Nephron (organoid): Measurements from ENCODE around the gene ITFG1.
"Not testable (repeated sequence)": the region's sequence is repeated elsewhere in the genome, so short reads cannot be mapped to it uniquely, and the experiment has no call there.

ENCODE experiments used
- H3K27ac Mint-ChIP-seq, 3 experiments: 2 replicates each; pipeline ENCODE4 v1.8.0; 2020; ENCODE audit warnings: mixed read lengths in 3 of 3, mild to moderate bottlenecking in 2 of 3, moderate library complexity in 1 of 3
- H3K27me3 Mint-ChIP-seq: 2 replicates; pipeline ENCODE4 v1.8.0; 2021; ENCODE audit warnings: low read depth, mild to moderate bottlenecking, moderate library complexity, mixed read lengths
- H3K36me3 Mint-ChIP-seq: 2 replicates; pipeline ENCODE4 v1.8.0; 2020; ENCODE audit warnings: low read depth, mixed read lengths
- H3K4me1 Mint-ChIP-seq: 2 replicates; pipeline ENCODE4 v1.8.0; 2020; ENCODE audit warnings: mixed read lengths
- H3K4me3 Mint-ChIP-seq, 3 experiments: 2 replicates each; pipeline ENCODE4 v1.8.0; 2020; ENCODE audit warnings: mild to moderate bottlenecking in 3 of 3, mixed read lengths in 3 of 3, moderate library complexity in 2 of 3
- H3K9me3 Mint-ChIP-seq: 2 replicates; pipeline ENCODE4 v1.8.0; 2020; ENCODE audit warnings: mixed read lengths
- TF ChIP-seq, protein P1 (sequence below), 3 experiments: fragments of 200-600 bp; sonication (generic); IDR thresholded peaks; one replicate each; pipeline ENCODE4 v1.5.0; 2021; ENCODE audit warnings: antibody characterized with exemption in 3 of 3; ENCODE audit not compliant: unreplicated experiment in 3 of 3

ITFG1 gene

GRCh38 chr16:47162670-47163420, 298.0 kb downstream of the ITFG1 start:
- no peak overlapping the region for H3K27ac Mint-ChIP-seq
- H3K9me3 Mint-ChIP-seq, result no peaks in the 10 kb centered on the region
- H3K4me1 Mint-ChIP-seq, result no peaks in the 10 kb centered on the region
- H3K4me3 Mint-ChIP-seq, result no peak overlapping the region
- no peaks in the 10 kb centered on the region for H3K27me3 Mint-ChIP-seq
- peaks cover 4% of the 10 kb centered on the region for H3K36me3 Mint-ChIP-seq
- TF ChIP-seq, protein P1, sequence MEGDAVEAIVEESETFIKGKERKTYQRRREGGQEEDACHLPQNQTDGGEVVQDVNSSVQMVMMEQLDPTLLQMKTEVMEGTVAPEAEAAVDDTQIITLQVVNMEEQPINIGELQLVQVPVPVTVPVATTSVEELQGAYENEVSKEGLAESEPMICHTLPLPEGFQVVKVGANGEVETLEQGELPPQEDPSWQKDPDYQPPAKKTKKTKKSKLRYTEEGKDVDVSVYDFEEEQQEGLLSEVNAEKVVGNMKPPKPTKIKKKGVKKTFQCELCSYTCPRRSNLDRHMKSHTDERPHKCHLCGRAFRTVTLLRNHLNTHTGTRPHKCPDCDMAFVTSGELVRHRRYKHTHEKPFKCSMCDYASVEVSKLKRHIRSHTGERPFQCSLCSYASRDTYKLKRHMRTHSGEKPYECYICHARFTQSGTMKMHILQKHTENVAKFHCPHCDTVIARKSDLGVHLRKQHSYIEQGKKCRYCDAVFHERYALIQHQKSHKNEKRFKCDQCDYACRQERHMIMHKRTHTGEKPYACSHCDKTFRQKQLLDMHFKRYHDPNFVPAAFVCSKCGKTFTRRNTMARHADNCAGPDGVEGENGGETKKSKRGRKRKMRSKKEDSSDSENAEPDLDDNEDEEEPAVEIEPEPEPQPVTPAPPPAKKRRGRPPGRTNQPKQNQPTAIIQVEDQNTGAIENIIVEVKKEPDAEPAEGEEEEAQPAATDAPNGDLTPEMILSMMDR (IDR thresholded peaks at IDR 0.05; ENCODE audit: unreplicated experiment in 3 of 3), result no peak

DNA sequence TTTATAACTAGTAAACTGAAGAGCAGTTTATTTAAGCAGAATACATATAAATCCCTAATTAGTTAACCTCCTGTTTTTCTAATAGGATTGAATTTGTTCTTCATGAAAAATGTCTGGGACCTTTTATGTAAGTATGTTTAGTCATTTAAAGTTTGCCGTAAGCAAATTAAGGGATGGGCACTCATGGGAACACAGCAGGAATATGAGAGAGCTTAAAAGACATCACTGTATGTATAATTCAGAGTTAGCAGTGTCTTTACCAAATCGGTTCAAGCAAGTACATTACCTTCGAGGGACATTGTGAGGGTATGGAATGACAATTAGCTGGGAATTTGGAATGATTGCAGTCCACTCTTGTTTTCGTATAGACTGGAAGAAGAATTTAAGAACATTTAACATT, 299.4 kb downstream of the ITFG1 start:
- H3K27ac Mint-ChIP-seq, result no peak overlapping the region
- no peaks in the 10 kb centered on the region for H3K9me3 Mint-ChIP-seq
- TF ChIP-seq, protein P1 (IDR thresholded peaks at IDR 0.05; ENCODE audit: unreplicated experiment in 3 of 3), result no peak
- H3K27me3 Mint-ChIP-seq, result no peaks in the 10 kb centered on the region
- H3K4me1 Mint-ChIP-seq, result no peaks in the 10 kb centered on the region
- peaks cover 12% of the 10 kb centered on the region for H3K36me3 Mint-ChIP-seq
- H3K4me3 Mint-ChIP-seq, result no peak overlapping the region

GRCh38 chr16:47160422-47160821, 300.4 kb downstream of the ITFG1 start:
- Mint-ChIP-seq H3K27me3 (no peaks in the 10 kb centered on the region), H3K27ac (no peak overlapping the region), H3K9me3 (no peaks in the 10 kb centered on the region), H3K4me3 (no peak overlapping the region), H3K4me1 (no peaks in the 10 kb centered on the region), H3K36me3 (peaks cover 14% of the 10 kb centered on the region)
- TF ChIP-seq, protein P1 (IDR thresholded peaks at IDR 0.05; ENCODE audit: unreplicated experiment in 3 of 3), result no peak

DNA sequence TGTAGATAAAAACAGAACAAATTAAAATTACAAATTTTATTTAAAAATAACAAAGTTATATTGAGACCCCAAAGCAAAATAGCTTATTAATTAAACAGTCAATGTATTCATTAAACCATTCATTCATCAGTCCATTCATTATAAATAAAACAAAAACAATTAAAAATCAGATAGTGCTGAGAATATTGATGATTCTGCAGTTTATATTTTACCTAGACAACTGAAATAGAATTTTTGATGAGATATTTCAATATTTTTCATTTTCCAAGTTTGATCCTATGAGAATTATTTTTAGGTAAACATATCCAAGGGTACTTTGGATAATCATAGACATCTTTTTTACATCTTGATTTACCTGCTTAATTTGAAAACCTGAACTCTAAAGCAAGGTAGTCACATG, 301.9 kb downstream of the ITFG1 start:
- Mint-ChIP-seq H3K4me3 (no peak overlapping the region), H3K36me3 (peaks cover 14% of the 10 kb centered on the region), H3K4me1 (no peaks in the 10 kb centered on the region), H3K9me3 (no peaks in the 10 kb centered on the region), H3K27me3 (no peaks in the 10 kb centered on the region), H3K27ac (no peak overlapping the region)
- TF ChIP-seq, protein P1 (IDR thresholded peaks at IDR 0.05; ENCODE audit: unreplicated experiment in 3 of 3), result no peak

DNA sequence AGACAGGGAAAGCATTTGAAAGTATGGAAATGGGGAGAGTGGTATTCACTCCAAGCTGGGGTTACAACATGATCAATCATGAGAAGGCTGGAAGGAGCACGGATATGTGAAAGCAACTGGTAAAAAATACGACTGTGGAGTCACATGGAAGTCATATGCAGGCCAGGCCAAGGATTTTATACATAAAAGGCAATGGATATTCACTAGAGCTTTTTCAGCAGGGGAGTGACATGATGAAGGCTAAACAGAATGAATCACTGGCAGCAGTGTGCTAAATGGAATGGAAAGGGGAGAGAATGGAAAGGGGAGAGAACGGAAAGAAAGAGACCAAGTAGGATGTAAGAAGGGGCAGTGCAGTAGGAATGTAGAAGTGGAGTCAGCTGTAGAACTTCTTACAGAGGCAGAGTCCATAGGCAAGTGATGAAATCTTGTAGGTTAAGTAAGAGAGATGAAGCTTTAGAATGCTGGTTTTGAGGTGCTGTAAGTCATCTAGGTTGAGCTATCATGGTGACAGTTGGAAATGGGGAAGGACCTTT, 304.1 kb downstream of the ITFG1 start:
- H3K4me3 Mint-ChIP-seq, result no peak overlapping the region
- H3K9me3 Mint-ChIP-seq, result peaks cover 6% of the 10 kb centered on the region
- TF ChIP-seq, protein P1 (IDR thresholded peaks at IDR 0.05; ENCODE audit: unreplicated experiment in 3 of 3), result no peak
- no peak overlapping the region for H3K27ac Mint-ChIP-seq
- peaks cover 32% of the 10 kb centered on the region for H3K36me3 Mint-ChIP-seq
- no peaks in the 10 kb centered on the region for H3K4me1 Mint-ChIP-seq
- H3K27me3 Mint-ChIP-seq, result no peaks in the 10 kb centered on the region

GRCh38 chr16:47152501-47152900, 308.4 kb downstream of the ITFG1 start:
- H3K4me3 Mint-ChIP-seq, H3K4me1 Mint-ChIP-seq, H3K27me3 Mint-ChIP-seq, H3K27ac Mint-ChIP-seq, H3K9me3 Mint-ChIP-seq: not testable (repeated sequence)
- H3K36me3 Mint-ChIP-seq, result peaks cover 35% of the 10 kb centered on the region
